Loucy (cell line): ENCODE measurements around the gene MTURN.

Experiments used
- H2AFZ ChIP-seq: fragments of 200-600 bp; sonication (generic); 2 replicates; pipeline ENCODE4 v1.6.0; 2016; ENCODE audit warnings: antibody characterized with exemption, mild to moderate bottlenecking, low read length, moderate library complexity
- H3F3A ChIP-seq: fragments of 200-600 bp; 2 replicates; pipeline ENCODE4 v1.6.0; 2016; ENCODE audit warnings: antibody characterized with exemption, low read depth, mild to moderate bottlenecking
- H3K27me3 ChIP-seq: fragments of 200-600 bp; sonication (generic); 2 replicates; pipeline ENCODE4 v1.6.1; 2014; ENCODE audit warnings: low read length, mild to moderate bottlenecking; ENCODE audit not compliant: insufficient read depth, poor library complexity, severe bottlenecking
- H3K36me3 ChIP-seq: fragments of 200-600 bp; sonication (generic); 2 replicates; pipeline ENCODE4 v1.6.1; 2016; ENCODE audit warnings: low read length; ENCODE audit not compliant: insufficient read depth
- H3K4me1 ChIP-seq: fragments of 200-600 bp; sonication (generic); 2 replicates; pipeline ENCODE4 v1.5.1; 2014; ENCODE audit warnings: low read length, mild to moderate bottlenecking; ENCODE audit not compliant: insufficient read depth, poor library complexity, severe bottlenecking
- H3K4me2 ChIP-seq: fragments of 200-600 bp; sonication (generic); 2 replicates; pipeline ENCODE4 v1.6.0; 2014; ENCODE audit warnings: antibody characterized with exemption, low read length, low read depth, mild to moderate bottlenecking; ENCODE audit not compliant: poor library complexity, severe bottlenecking
- H3K4me3 ChIP-seq: fragments of 200-600 bp; sonication (generic); 2 replicates; pipeline ENCODE4 v1.5.1; 2014; ENCODE audit warnings: low read length, mild to moderate bottlenecking, mixed read lengths; ENCODE audit not compliant: poor library complexity, severe bottlenecking
- H3K79me2 ChIP-seq: fragments of 200-600 bp; sonication (generic); 2 replicates; pipeline ENCODE4 v1.6.1; 2014; ENCODE audit warnings: low read length; ENCODE audit not compliant: insufficient read depth
- H3K9ac ChIP-seq: fragments of 200-600 bp; sonication (generic); 2 replicates; pipeline ENCODE4 v1.6.0; 2014; ENCODE audit warnings: mild to moderate bottlenecking, low read depth, low read length, moderate library complexity; ENCODE audit not compliant: poor library complexity, severe bottlenecking
- H3K9me2 ChIP-seq: fragments of 200-600 bp; sonication (generic); replicated peaks from 2 replicates; pipeline ENCODE4 v1.6.1; 2016; ENCODE audit warnings: low read depth, low read length, mixed read lengths
- H3K9me3 ChIP-seq: fragments of 200-600 bp; sonication (generic); 2 replicates; pipeline ENCODE4 v1.6.1; 2014; ENCODE audit warnings: mild to moderate bottlenecking, antibody characterized with exemption, low read length, low read depth; ENCODE audit not compliant: insufficient read depth
- H4K20me1 ChIP-seq: fragments of 200-600 bp; sonication (generic); 2 replicates; pipeline ENCODE4 v1.6.0; 2014; ENCODE audit warnings: antibody characterized with exemption, low read length, mild to moderate bottlenecking; ENCODE audit not compliant: insufficient read depth, poor library complexity, severe bottlenecking
- CTCF ChIP-seq: fragments of 200-600 bp; sonication (generic); conservative IDR thresholded peaks from 2 replicates; pipeline ENCODE4 v1.5.1; 2014; ENCODE audit warnings: mild to moderate bottlenecking, antibody characterized with exemption, low read length
- EZH2phosphoT487 ChIP-seq: fragments of 200-600 bp; IDR thresholded peaks from 2 replicates; pipeline ENCODE4 v1.6.1; 2018; ENCODE audit warnings: antibody characterized with exemption, mild to moderate bottlenecking, moderate library complexity, borderline replicate concordance

The MTURN gene

GRCh38 chr7:30166155-30166840, 31.5 kb downstream of the MTURN start:
- Histone ChIP-seq H3K27me3 (no peaks in the 10 kb centered on the region), H3K4me1 (peaks cover 30% of the 10 kb centered on the region), H3K9ac (no peak overlapping the region), H3K9me2 (no peaks in the 10 kb centered on the region), H3K9me3 (no peaks in the 10 kb centered on the region), H3K4me2 (no peak overlapping the region), H3K79me2 (no peaks in the 10 kb centered on the region), H3F3A (no peaks in the 10 kb centered on the region), H3K36me3 (no peaks in the 10 kb centered on the region), H2AFZ (no peak overlapping the region), H4K20me1 (no peaks in the 10 kb centered on the region), H3K4me3 (no peak overlapping the region)
- TF ChIP-seq CTCF (no peak), EZH2phosphoT487 (no peak)

GRCh38 chr7:30166841-30167235, 32.1 kb downstream of the MTURN start:
- no peak overlapping the region for H3K4me2 ChIP-seq
- no peaks in the 10 kb centered on the region for H3F3A ChIP-seq
- H3K4me1 ChIP-seq, result peaks cover 26% of the 10 kb centered on the region
- no peaks in the 10 kb centered on the region for H3K27me3 ChIP-seq
- no peaks in the 10 kb centered on the region for H3K9me3 ChIP-seq
- H3K36me3 ChIP-seq, result no peaks in the 10 kb centered on the region
- no peak overlapping the region for H2AFZ ChIP-seq
- TF ChIP-seq EZH2phosphoT487 (no peak), CTCF (no peak)
- H3K4me3 ChIP-seq, result no peak overlapping the region
- no peaks in the 10 kb centered on the region for H4K20me1 ChIP-seq
- no peak overlapping the region for H3K9ac ChIP-seq
- no peaks in the 10 kb centered on the region for H3K9me2 ChIP-seq
- H3K79me2 ChIP-seq, result no peaks in the 10 kb centered on the region

GRCh38 chr7:30167901-30168300, 33.1 kb downstream of the MTURN start:
- H3F3A ChIP-seq, result no peaks in the 10 kb centered on the region
- no peaks in the 10 kb centered on the region for H3K79me2 ChIP-seq
- H3K9ac ChIP-seq, result no peak overlapping the region
- H4K20me1 ChIP-seq, result no peaks in the 10 kb centered on the region
- TF ChIP-seq EZH2phosphoT487, result no peak
- no peak for TF ChIP-seq CTCF
- H3K9me3 ChIP-seq, result no peaks in the 10 kb centered on the region
- peaks cover 15% of the 10 kb centered on the region for H3K4me1 ChIP-seq
- no peaks in the 10 kb centered on the region for H3K36me3 ChIP-seq
- no peak overlapping the region for H3K4me2 ChIP-seq
- no peak overlapping the region for H3K4me3 ChIP-seq
- H3K9me2 ChIP-seq, result no peaks in the 10 kb centered on the region
- no peaks in the 10 kb centered on the region for H3K27me3 ChIP-seq
- no peak overlapping the region for H2AFZ ChIP-seq
